Upper lobe of right lung (tissue), 1 donor: ENCODE data around the gene FTCD. TPM values are rescaled to one million over a fixed set of nuclear protein-coding genes. Genes with fewer than 3 reads are reported as not detected.

ENCODE experiments used
- ATAC-seq: fragments of 200-7000 bp; cut with Tn5 transposase; one replicate; pipeline ENCODE4 v1.9.1; 2020; ENCODE audit warnings: mild to moderate bottlenecking, moderate library complexity
- DNase-seq: peaks from one replicate; pipeline ENCODE4 v3.0.0-alpha.2; 2020
- H3K27ac ChIP-seq: fragments of 200-600 bp; one replicate; pipeline ENCODE4 v1.8.0; 2022
- H3K27me3 ChIP-seq: fragments of 200-600 bp; one replicate; pipeline ENCODE4 v1.8.0; 2022; ENCODE audit warnings: mild to moderate bottlenecking
- H3K36me3 ChIP-seq: fragments of 200-600 bp; one replicate; pipeline ENCODE4 v1.8.0; 2022
- H3K4me1 ChIP-seq: fragments of 200-600 bp; one replicate; pipeline ENCODE4 v1.8.0; 2022
- H3K4me3 ChIP-seq: fragments of 200-600 bp; one replicate; pipeline ENCODE4 v1.8.0; 2022; ENCODE audit warnings: mild to moderate bottlenecking
- H3K9me3 ChIP-seq: fragments of 200-600 bp; one replicate; pipeline ENCODE4 v1.8.0; 2022
- intact Hi-C: fragments of 100-400 bp; cut with DNase I; formaldehyde crosslinking; loops from one replicate; pipeline ENCODE4 v1.11.0; 2022
- total RNA-seq: library from RNA; stranded (reverse); fragmentation: NEBNext Ultra II Directional; extraction: Animal tissue kit (Norgen Biotek cat#: 25700); gene quantifications from one replicate; pipeline ENCODE4 v1.2.1, GENCODE V29; 2021
- TF ChIP-seq, protein P1 (sequence below): fragments of 200-600 bp; IDR thresholded peaks from one replicate; pipeline ENCODE4 v1.8.0; 2022; ENCODE audit warnings: antibody characterized with exemption
- donor health status: DM: no; HTN: yes; CAD: no; lungs with severe emphysema.

FTCD gene
- total RNA-seq, 1 donor from 2014 or later: 0.46 TPM

DNA sequence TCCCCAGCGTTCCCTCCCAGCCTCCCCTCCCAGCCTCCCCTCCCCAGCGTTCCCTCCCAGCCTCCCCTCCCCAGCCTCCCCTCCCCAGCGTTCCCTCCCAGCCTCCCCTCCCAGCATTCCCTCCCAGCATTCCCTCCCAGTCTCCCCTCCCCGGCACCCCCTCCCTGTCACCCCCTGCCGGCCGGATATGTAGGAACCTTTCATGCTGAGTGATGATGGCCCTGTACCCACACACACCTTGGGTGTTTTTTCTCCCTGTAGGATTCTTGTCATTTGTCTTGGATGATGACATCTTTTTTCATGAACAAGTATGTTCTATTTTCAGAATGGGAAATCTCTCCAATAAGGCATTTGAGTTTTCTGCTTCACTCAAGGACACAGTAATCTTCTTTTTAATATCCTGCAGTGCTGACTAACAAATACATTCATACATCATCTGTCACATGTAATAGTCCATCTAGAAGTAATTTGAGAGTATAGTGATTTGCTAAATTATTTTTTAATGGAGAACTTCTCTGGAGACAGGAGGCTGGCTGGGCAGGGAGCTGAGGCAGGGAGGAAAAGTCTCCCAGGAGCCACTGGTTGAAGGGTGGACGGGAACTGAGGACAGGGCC is 19.5 kb downstream of the FTCD start:
- intact Hi-C loops: no loop called here
- H3K4me3 ChIP-seq: no peak overlapping the region

DNA sequence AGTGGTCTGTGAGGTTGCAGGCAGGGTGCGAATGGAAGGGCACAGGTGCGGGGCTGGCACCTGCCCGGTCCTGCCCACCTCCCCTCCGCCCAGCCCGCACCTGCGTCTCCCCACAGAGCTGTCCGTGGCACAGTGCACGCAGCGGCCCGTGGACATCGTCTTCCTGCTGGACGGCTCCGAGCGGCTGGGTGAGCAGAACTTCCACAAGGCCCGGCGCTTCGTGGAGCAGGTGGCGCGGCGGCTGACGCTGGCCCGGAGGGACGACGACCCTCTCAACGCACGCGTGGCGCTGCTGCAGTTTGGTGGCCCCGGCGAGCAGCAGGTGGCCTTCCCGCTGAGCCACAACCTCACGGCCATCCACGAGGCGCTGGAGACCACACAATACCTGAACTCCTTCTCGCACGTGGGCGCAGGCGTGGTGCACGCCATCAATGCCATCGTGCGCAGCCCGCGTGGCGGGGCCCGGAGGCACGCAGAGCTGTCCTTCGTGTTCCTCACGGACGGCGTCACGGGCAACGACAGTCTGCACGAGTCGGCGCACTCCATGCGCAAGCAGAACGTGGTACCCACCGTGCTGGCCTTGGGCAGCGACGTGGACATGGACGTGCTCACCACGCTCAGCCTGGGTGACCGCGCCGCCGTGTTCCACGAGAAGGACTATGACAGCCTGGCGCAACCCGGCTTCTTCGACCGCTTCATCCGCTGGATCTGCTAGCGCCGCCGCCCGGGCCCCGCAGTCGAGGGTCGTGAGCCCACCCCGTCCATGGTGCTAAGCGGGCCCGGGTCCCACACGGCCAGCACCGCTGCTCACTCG is 23.3 kb downstream of the FTCD start:
- Histone ChIP-seq H3K9me3 (no peaks in the 10 kb centered on the region), H3K4me3 (no peak overlapping the region), H3K27me3 (no peaks in the 10 kb centered on the region), H3K36me3 (no peaks in the 10 kb centered on the region), H3K27ac (no peak overlapping the region), H3K4me1 (no peaks in the 10 kb centered on the region)
- no peak for DNase-seq
- TF ChIP-seq, protein P1, sequence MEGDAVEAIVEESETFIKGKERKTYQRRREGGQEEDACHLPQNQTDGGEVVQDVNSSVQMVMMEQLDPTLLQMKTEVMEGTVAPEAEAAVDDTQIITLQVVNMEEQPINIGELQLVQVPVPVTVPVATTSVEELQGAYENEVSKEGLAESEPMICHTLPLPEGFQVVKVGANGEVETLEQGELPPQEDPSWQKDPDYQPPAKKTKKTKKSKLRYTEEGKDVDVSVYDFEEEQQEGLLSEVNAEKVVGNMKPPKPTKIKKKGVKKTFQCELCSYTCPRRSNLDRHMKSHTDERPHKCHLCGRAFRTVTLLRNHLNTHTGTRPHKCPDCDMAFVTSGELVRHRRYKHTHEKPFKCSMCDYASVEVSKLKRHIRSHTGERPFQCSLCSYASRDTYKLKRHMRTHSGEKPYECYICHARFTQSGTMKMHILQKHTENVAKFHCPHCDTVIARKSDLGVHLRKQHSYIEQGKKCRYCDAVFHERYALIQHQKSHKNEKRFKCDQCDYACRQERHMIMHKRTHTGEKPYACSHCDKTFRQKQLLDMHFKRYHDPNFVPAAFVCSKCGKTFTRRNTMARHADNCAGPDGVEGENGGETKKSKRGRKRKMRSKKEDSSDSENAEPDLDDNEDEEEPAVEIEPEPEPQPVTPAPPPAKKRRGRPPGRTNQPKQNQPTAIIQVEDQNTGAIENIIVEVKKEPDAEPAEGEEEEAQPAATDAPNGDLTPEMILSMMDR: no peak
- ATAC-seq: peak; percentile 3
- intact Hi-C loops: no loop called here

More for the DNA sequence above, 19.5 kb downstream of the FTCD start:
- TF ChIP-seq, protein P1: no peak
- H3K27ac ChIP-seq: no peak overlapping the region
- H3K27me3 ChIP-seq: peaks cover 11% of the 10 kb centered on the region
- no peaks in the 10 kb centered on the region for H3K36me3 ChIP-seq
- H3K9me3 ChIP-seq: no peaks in the 10 kb centered on the region
- no peak for DNase-seq
- no peaks in the 10 kb centered on the region for H3K4me1 ChIP-seq
- ATAC-seq: no peak

- DNase-seq (no peak), ATAC-seq (no peak)
- Histone ChIP-seq H3K4me1 (no peaks in the 10 kb centered on the region), H3K27ac (no peak overlapping the region), H3K36me3 (no peaks in the 10 kb centered on the region), H3K27me3 (no peaks in the 10 kb centered on the region), H3K4me3 (no peak overlapping the region), H3K9me3 (no peaks in the 10 kb centered on the region)
- TF ChIP-seq, protein P1: no peak
- intact Hi-C loops: no loop called here
These were observed 23.9 kb downstream of the FTCD start for GRCh38 chr21:46131588-46131837.

- ATAC-seq: no peak
- DNase-seq: no peak
- no peak overlapping the region for H3K27ac ChIP-seq
These were observed 24.4 kb downstream of the FTCD start for GRCh38 chr21:46130831-46131587.

DNA sequence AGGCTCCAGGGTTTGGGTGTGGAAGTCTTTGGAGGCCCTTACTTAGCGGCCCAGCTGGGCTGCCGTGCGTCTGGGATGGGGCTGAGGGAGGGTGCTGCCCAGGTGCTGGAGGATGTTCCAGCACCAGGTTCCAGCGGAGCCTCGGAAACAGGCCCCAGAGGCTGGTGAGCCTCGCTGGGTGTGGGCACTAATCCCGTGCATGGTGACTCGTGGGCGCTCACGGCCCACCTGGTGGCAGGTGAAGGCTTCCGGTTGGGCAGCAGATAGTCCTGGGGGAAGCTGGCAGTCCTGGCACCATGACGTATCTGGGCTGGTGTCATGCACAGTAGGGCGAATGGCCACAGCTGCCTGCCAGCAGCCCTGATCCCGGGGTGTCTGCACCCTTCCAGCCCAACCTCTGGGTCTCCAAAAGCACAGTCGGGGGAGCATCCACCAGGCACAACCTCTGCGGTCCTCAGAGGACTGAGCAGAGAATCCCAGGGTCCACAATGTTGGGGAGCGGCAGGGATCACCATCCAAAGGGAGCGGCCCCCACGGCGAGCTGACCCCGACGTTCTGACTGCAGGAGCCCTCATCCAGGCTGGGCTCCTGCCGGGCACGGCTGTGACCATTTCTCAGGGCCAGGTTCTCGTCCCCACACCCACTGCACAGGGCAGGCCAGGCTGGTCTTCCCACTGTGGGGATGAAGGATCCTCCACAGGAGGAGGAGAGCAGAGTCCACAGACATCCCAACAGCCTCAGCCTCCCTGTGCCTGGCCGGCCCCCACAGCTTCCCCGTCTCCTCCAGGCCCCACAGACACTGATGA is 25.3 kb downstream of the FTCD start:
- no peak for DNase-seq
- Histone ChIP-seq H3K36me3 (peaks cover 8% of the 10 kb centered on the region), H3K9me3 (no peaks in the 10 kb centered on the region), H3K4me3 (no peak overlapping the region), H3K27me3 (no peaks in the 10 kb centered on the region), H3K4me1 (no peaks in the 10 kb centered on the region), H3K27ac (no peak overlapping the region)
- TF ChIP-seq, protein P1: no peak
- intact Hi-C loops: no loop called here
- no peak for ATAC-seq

More at GRCh38 chr21:46130831-46131587, 24.4 kb downstream of the FTCD start:
- H3K9me3 ChIP-seq: no peaks in the 10 kb centered on the region
- H3K4me1 ChIP-seq: no peaks in the 10 kb centered on the region
- peaks cover 2% of the 10 kb centered on the region for H3K36me3 ChIP-seq
- TF ChIP-seq, protein P1: no peak
- no peaks in the 10 kb centered on the region for H3K27me3 ChIP-seq
- intact Hi-C loops: no loop called here
- H3K4me3 ChIP-seq: no peak overlapping the region
